Activated CD4-positive, alpha-beta T cell treated with anti-CD3 and anti-CD28 coated beads for 1 hour (primary cell): ENCODE data around the gene LMAN2.
"Not testable (repeated sequence)": the region's sequence is repeated elsewhere in the genome, so short reads cannot be mapped to it uniquely, and the experiment has no call there.

Experiments
- DNase-seq: peaks from one replicate; pipeline ENCODE4 v3.0.0-alpha.2; 2020

Gene LMAN2

GRCh38 chr5:177320879-177321278 lies 30.6 kb downstream of the LMAN2 start:
- no peak for DNase-seq

DNA sequence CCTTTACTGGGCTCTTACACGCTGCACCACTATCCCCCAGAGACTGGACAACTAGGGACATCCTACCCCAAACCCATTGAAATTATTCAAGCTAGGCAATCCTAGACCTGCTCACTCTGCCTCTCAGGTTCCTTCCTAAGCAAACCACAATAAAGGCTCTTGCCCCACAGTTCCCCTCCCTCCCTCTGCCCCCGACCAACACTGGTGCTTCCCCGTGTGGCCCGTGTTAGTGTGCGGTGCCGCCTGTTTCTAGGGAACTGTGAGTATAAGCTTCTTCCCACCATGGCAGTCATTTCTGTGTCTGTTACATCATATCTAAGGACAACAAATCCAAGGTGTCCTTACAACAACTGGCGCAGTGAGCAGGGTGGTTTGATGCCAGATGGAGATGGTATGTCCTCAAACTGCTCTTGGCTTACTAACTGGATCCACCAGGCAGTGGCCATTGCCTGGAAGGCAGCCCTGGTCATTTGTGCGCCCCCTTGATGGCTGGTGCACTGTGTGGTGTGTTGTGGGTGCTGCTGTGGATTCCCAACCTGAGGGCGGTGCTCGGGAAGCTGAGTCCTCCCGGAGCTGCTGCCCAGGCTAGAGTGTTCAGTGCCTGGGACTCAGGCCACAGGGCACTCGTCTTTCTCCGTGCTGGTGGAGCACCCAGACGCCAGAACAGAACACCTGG lies 31.4 kb downstream of the LMAN2 start:
- no peak for DNase-seq

GRCh38 chr5:177317959-177318377 lies 33.5 kb downstream of the LMAN2 start:
- DNase-seq, result peak; percentile 59

DNA sequence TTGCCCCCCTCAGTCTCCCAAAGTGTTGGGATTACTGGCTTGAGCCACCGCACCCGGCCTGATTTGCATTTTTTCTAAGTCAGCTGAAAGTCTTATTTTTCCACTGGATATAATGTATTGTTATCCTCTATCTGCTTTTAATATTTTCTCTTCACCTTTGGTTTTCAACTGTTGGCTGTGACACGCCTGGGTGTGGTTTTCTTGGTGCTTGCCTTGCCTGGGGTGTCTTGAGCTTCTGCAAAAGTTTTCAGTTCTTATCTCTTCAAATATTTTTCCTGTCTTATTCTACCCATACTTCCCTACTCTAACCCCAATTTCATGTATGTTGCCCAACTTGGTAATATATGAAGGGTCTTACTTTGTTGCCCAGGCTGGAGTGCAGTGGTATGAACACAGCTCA lies 35.5 kb downstream of the LMAN2 start:
- DNase-seq, result no peak

DNA sequence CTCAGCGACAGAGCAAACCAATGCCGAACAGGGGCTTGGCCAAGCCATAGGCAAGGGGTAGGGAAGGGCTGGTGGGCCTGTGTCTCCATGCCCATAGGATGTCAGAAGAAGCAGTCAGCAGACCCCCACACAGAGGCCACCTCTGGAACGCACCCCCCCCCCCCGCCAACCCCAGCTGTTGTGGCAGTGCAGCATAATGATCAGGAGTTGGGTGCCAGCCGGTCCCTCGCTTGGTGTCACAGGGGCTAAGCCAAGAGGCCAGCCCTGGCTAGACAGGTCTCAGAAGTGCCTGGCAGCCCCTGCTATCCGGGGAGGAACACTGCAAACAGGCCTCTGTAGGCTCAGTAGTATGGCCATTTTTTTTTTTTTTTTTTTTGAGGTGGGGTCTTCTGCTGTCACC lies 36.1 kb downstream of the LMAN2 start:
- no peak for DNase-seq

- no peak for DNase-seq
Observed at GRCh38 chr5:177314376-177315342, 36.8 kb downstream of the LMAN2 start.

- no peak for DNase-seq
Observed at GRCh38 chr5:177313561-177314259, 37.8 kb downstream of the LMAN2 start.

GRCh38 chr5:177312649-177313181 lies 38.8 kb downstream of the LMAN2 start:
- DNase-seq, result no peak

GRCh38 chr5:177311723-177312648 lies 39.5 kb downstream of the LMAN2 start, which contains the start of gene MXD3:
Gene MXD3, minus strand, starts transcription at chr5:177311898. Its CDS starts 68 bp downstream, at chr5:177311830.
- DNase-seq, result peak; percentile 87

GRCh38 chr5:177311392-177311722 lies 40.1 kb downstream of the LMAN2 start:
- DNase-seq, result no peak

DNA sequence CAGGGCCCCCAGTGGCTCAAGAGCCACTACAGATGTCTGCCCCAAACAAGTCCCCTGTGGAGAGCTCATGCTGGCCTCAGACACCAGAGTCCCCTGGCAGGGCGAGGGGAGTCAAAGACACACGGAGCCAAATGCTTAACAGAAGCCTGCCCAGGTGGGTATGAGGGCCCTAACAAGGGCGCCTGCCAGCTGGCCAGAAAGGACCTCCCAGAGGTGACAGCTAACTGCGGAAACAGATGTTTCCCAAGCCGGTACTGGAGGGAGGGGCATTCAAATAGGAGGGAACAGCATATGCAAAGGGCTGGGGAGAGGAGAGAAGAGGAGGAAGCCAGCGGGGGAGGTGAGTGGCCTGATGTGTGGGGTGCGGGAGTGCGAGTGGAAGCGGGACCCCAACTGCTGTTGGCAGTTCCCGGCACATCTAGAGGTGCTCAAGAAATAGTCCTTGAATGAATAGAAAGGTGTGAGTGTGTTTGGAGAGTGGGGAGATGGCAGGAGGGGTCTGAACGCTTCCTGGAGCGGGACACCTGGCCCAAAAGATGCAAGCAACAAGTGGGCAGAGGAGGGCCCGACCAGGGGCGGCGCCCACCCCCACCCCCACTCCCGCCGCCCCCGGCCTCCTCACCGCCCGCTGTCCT lies 40.6 kb downstream of the LMAN2 start:
- no peak for DNase-seq

DNA sequence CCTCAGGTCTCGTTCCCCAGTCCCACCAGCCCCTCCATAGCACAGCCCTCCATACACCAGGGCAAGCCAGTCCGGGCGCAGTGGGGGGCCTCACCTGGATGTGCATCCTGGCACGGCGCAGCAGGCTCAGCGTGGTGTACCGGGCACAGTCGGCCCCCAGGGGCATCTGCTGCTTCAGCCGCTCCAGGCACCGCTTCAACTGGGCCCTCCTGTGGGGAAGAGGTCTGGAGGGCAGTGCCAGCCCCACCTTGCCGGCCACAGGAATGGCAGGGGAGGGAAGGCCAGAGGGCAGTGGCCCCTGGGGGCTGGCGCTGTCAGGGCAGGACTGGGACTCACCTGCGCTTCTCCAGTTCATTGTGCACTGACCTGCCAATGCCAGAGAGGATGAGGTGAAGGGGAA lies 41.1 kb downstream of the LMAN2 start:
- DNase-seq, result no peak

DNA sequence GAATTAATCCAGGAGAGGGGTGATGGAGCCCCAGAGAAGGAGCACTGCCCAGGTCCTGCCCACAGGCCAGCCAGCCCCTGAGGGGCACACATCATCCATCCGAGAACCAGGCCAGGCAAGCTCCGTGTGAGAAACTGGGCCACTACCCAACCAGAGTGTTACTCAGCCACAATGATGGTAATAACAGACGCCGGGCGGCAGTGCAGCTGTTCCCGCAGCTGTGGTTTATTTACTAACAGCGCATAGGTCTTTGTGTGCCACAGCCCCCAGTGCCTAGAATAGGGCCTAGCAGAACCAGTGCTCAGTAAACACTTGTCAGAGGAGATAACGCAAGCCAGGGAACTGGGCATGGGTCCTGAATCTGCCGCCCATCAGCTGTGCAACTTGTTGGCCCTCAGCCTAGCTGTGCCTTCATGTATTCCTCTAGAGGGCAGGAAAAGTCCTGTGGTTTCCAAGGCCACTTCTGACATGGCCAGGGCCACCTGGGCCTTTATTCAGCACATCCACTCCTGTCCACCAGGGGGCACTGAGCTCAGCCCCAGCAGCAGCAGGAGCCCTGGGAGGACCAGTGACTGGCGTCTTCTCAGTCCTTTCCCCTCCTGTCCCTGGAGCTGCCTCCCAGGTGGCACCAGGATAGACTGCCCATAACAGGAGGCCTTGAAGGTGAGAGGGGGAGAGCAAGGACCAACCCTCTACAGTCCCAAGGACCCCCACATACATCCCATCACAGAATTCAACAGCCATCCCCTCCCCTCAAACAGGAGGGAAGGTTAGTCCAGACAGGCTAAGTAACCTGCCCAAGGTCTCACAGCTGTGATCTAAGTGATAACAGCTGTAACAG lies 41.9 kb downstream of the LMAN2 start:
- peak; percentile 58 for DNase-seq

DNA sequence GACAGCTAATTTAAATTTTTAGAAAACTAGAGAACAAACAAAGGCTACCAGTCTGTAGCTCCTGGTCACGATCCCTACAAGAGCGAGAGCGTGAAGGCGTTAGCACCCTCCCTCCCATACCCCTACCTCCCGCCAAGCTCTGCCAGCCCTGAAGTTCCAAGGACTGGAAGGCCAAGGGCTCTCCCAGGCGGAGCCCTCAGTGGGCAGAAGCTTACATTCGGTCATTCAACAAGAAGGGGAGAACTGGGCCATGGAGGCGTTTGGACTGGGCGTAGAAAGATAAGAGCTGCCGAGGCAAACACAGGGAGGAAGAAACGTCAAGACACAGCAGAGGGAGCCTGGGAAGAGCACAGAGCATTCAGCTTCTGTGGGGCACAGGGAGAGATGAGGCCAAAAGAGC lies 42.7 kb downstream of the LMAN2 start:
- DNase-seq, result no peak

GRCh38 chr5:177307544-177308363 lies 43.7 kb downstream of the LMAN2 start:
- no peak for DNase-seq

- DNase-seq, result no peak
Observed at GRCh38 chr5:177306674-177307543, 44.6 kb downstream of the LMAN2 start.

- DNase-seq, result not testable (repeated sequence)
Observed at GRCh38 chr5:177306103-177306640, 45.3 kb downstream of the LMAN2 start.

DNA sequence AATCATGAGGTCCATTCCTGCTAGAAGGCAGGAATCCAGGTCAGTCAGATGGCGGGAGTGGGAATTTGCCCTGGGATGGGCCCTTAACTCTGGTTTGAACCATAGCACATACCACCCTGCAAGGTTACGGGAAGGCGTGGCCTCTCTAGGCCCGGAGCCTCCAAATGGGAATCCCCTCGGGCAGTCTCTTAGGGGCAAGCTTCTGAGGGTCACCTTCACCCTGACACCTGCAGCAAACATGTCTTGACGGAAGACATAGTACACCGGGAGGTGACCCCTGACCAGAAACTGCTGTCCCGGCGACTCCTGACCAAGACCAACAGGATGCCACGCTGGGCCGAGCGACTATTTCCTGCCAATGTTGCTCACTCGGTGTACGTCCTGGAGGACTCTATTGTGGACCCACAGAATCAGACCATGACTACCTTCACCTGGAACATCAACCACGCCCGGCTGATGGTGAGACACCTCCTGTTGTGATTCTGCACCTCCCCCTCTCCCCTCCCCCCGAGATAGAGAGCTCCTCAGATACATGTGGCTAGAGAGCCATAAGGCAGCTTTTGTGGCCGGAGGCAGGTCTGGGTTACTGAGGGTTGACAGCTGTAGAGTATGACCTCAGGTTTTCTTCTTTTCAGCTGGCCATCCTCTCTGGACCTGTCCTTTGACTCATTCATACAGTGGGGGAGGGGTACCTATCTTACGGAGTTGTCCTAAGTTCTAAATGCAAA lies 46.9 kb downstream of the LMAN2 start:
- no peak for DNase-seq
